Small intestine (tissue), 7 donors: ENCODE results near the gene HUS1B. TPM values are rescaled to one million over a fixed set of nuclear protein-coding genes. Genes with fewer than 3 reads are reported as not detected.
A peak's percentile ranks its signal among the peaks of the same experiment; 100 is the strongest.

Experiments used
- DNase-seq, 2 donors: peaks; one replicate each; pipeline versions ENCODE4 v3.0.0 to v3.0.0-alpha.2; 2013
- FAIRE-seq: peaks from 2 replicates; lab custom pipeline; 2012; peaks lifted over from hg19 to GRCh38; lab: Jason Lieb, UNC
- H3K27ac ChIP-seq, 3 donors: one replicate each; pipeline ENCODE4 v1.5.1; 2013; ENCODE audit warnings: low read length in 2 of 3, mild to moderate bottlenecking in 2 of 3, control low read depth in 1 of 3, inconsistent platforms in 1 of 3, low read depth in 1 of 3, moderate library complexity in 1 of 3
- H3K27me3 ChIP-seq, 3 donors: one replicate each; pipeline ENCODE4 v1.6.1; 2013; ENCODE audit warnings: low read length in 3 of 3, inconsistent platforms in 1 of 3; ENCODE audit not compliant: control insufficient read depth in 3 of 3, insufficient read depth in 3 of 3
- H3K36me3 ChIP-seq, 3 donors: one replicate each; pipeline ENCODE4 v1.6.1; 2013; ENCODE audit warnings: low read length in 3 of 3, inconsistent platforms in 1 of 3, low read depth in 1 of 3, mild to moderate bottlenecking in 1 of 3, moderate library complexity in 1 of 3; ENCODE audit not compliant: control insufficient read depth in 3 of 3, insufficient read depth in 2 of 3
- H3K4me1 ChIP-seq, 3 donors: one replicate each; pipeline ENCODE4 v1.6.1; 2013; ENCODE audit warnings: low read length in 2 of 3, inconsistent platforms in 1 of 3, low read depth in 1 of 3, mild to moderate bottlenecking in 1 of 3, moderate library complexity in 1 of 3; ENCODE audit not compliant: control insufficient read depth in 3 of 3, insufficient read depth in 2 of 3
- H3K4me3 ChIP-seq, 3 donors: one replicate each; pipeline ENCODE4 v1.5.1; 2013; ENCODE audit warnings: low read length in 3 of 3, control low read depth in 1 of 3, inconsistent platforms in 1 of 3, low read depth in 1 of 3, mild to moderate bottlenecking in 1 of 3, moderate library complexity in 1 of 3
- H3K9me3 ChIP-seq, 2 donors: one replicate each; pipeline ENCODE4 v1.6.1; 2013; ENCODE audit warnings: low read depth in 1 of 2, low read length in 1 of 2; ENCODE audit not compliant: control insufficient read depth in 2 of 2, insufficient read depth in 1 of 2
- WGBS, 3 donors: extraction: QIAGEN DNeasy Blood & Tissue Kit; methylation state at CpG; one replicate each; pipeline ENCODE4 v1.1.7; 2013; 5-methylcytosine and 5-hydroxymethylcytosine counted together
- polyA plus RNA-seq, 4 donors: library from polyadenylated mRNA; stranded (reverse) in 3 of 4; unstranded in 1 of 4; fragments of 200-250 nt in 3 of 4; fragments of 120-200 nt in 1 of 4; gene quantifications; one replicate each; pipeline versions ENCODE4 v1.2.1 to v1.2.3, GENCODE V29; 2013
- donor health status: healthy with polysubstance abuse.
- donor health status: control.
- donor health status: control.
- donor health status: Bipolar disorder and iron deficiency.
- donor health status: healthy.

Gene HUS1B
- polyA plus RNA-seq, 4 donors = 0.19 to 0.27 TPM; not detected in 2

DNA sequence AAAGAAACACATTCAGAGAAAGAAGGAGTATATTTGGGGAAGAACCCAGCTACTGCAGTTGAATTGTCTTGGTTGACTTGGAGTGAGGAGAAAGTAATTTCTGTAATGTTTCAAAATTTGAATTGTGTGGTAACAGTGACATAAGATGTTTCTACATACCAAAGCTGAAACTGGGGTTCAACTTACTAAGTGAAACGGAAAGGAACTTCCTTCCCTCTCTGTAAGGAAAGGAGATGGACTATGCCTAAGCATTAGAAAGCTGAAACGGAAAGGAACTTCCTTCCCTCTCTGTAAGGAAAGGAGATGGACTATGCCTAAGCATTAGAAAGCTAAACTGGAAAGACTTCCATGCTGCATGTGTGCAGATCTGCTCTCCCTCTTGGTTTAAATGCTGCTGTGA lies 46.0 kb downstream of the HUS1B start:
- H3K4me1 ChIP-seq = no peaks in the 10 kb centered on the region
- no peaks in the 10 kb centered on the region for H3K27me3 ChIP-seq
- DNase-seq (no peak), FAIRE-seq (no peak)
- no peaks in the 10 kb centered on the region for H3K9me3 ChIP-seq
- H3K4me3 ChIP-seq = no peak overlapping the region
- WGBS, 3 donors = 50 to 68% (median 58%) methylated on average over 2 of the region's 2 CpGs
- peak overlapping the region in 1 of 3 donors; percentile 37 for H3K27ac ChIP-seq
- peaks cover 2 to 18% (median 5%) of the 10 kb centered on the region in 3 donors for H3K36me3 ChIP-seq

DNA sequence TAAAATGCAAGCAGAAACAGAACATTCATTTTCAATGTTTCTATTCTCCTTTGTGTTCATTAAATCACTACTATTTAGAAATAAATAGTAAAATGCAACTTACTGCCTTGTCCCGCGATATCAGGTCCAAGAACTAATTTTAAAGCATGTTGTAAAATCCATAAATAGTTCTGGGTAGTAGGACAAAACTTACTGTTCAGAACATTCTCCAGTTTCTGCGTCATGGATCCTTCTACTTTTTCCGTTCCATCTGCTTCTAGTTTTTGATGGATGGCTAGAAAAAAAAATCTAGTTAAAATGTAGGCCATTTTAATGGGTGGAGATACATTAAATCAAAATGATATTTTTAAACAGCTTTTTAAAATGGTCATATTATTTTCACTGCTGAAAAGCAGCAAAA lies 47.0 kb downstream of the HUS1B start:
- H3K36me3 ChIP-seq = peaks cover 2 to 18% (median 4%) of the 10 kb centered on the region in 3 donors
- H3K9me3 ChIP-seq = no peaks in the 10 kb centered on the region
- DNase-seq (no peak), FAIRE-seq (no peak)
- H3K4me1 ChIP-seq = no peaks in the 10 kb centered on the region
- 95 to 98% (median 96%) methylated on average over 4 of the region's 4 CpGs for WGBS, 3 donors
- no peak overlapping the region for H3K4me3 ChIP-seq
- H3K27ac ChIP-seq = no peak overlapping the region
- H3K27me3 ChIP-seq = no peaks in the 10 kb centered on the region

DNA sequence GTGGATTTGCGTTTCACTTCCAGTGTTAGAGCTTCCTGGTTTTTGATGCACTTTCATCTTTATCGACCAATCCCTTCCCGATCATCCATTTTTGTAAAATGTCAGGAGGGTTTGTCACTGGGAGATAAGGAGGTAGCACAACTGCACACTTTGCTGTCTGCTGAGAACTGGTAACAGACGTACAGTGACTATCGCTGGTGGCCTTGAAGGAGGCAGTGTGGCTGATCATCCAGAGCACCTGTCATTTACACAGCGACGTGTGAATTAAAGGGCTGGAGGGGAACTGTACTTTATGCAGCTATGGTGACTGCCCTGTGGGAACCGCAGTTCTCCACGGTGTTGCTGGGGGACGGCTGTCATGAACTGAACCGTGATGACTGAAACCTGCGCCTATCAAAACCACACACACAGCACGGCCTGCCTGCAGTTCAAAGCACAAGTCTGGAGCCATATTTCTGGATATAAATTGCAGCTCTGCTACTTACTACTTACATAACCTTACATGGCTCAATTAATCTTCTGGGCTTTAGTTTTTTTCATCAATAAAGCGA lies 50.0 kb downstream of the HUS1B start:
- peaks cover 2 to 18% (median 7%) of the 10 kb centered on the region in 3 donors for H3K36me3 ChIP-seq
- no peaks in the 10 kb centered on the region for H3K4me1 ChIP-seq
- DNase-seq (no peak), FAIRE-seq (no peak)
- H3K27me3 ChIP-seq = no peaks in the 10 kb centered on the region
- no peaks in the 10 kb centered on the region for H3K9me3 ChIP-seq
- WGBS, 3 donors = 89 to 96% (median 95%) methylated on average over 14 of the region's 14 CpGs
- H3K27ac ChIP-seq = no peak overlapping the region
- no peak overlapping the region for H3K4me3 ChIP-seq

Other genes starting within 250 kb of the HUS1B start
- 10 to 100 TPM in 1 of 4 donors, 1 to 10 TPM in 3; 4.5 to 14.1 (median 8.8) TPM for gene EXOC2, start 36.0 kb upstream of the HUS1B start, polyA plus RNA-seq